Umbilical cord (tissue), 2 donors: ENCODE measurements around the gene MTMR12. TPM values are rescaled to one million over a fixed set of nuclear protein-coding genes. Genes with fewer than 3 reads are reported as not detected.

Experiments used
- DNase-seq: peaks from one replicate; pipeline ENCODE4 v3.0.0-alpha.2; 2015; ENCODE audit warnings: low spot score
- total RNA-seq: library from RNA; depleted of rRNA; stranded (reverse); fragments of >200 nt; gene quantifications from one replicate; pipeline ENCODE4 v1.2.3, GENCODE V29; 2014; ENCODE audit warnings: low replicate concordance; ENCODE audit not compliant: insufficient read depth

Gene MTMR12
- total RNA-seq, 1 donor from 2014 or later: 33.9 TPM

DNA sequence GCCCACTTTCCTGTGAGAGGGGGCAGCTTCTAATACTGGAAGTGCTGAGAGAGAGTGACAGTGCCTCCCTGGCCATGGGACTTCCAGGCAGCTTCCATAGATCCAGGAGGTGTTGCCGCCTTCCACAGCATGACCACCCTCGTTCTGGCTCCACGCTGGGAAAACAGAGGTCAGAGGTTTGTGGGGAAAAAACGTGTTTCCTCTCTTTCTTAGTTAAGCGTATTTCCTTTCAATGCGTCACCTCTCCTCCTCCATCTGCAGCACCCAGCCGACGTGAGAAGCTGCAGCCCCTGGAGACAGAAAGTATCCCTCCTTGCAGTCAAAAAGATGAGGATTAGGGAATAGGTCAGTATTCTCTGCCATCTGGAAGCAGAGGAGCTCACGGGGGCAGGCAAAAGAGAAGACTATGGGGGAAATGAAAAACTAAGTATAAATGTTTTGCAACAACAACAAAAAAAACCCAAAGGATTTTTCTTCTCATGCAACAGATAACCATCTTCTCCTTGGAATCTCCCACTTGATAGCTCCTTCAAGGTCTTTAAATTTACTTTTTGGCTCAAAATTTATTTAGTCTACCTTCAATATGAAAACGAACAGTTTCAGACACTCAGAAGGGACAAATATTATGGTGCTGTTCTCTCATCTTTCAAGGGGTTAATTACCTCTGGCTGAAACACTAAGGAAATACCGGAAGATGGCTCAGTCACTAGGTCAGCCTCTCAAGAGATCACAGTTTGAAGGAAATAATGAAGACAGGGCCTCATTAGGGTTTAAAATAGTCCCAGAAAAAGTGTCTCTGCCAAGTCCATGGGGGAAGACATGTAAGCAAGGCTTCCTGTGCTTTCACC, 38.0 kb downstream of the MTMR12 start:
- DNase-seq: peak; percentile 50

DNA sequence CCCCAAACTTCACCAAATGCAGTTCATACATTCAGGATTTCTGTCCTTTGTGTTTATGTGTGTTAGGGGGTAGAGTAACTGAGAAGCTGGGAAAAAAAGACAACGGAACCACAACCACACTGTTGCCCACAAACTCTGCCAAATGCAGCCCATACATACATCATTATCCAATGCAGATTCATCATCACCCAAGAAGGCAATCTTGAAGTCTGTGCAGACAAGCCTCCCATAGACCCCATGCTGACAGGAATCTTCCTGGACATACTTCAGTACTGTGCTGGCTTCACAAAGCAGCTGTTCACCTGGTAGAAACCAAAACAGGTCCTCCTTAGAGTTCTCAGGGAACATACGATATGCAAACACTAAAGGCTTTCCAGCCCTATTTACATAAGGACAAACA, 38.9 kb downstream of the MTMR12 start:
- DNase-seq: no peak

DNA sequence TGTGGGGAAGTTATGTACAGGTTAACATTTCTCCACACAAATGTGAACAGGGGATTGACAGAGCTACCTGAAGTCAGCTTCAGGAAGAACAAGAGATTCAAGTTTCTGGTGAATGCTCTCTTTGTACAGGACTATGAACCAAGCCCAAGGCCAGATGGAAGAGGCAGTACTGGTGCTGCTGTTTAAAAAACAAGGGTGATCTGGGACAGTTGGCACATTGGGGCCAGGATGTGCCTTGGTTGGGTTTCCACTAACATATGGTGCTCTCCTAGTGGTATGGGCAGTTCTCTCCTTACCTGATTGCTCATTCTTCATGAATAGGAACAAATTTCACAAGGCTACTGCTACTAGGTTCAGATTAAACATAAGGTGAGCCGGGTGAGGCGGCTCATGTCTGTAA, 40.0 kb downstream of the MTMR12 start:
- no peak for DNase-seq

DNA sequence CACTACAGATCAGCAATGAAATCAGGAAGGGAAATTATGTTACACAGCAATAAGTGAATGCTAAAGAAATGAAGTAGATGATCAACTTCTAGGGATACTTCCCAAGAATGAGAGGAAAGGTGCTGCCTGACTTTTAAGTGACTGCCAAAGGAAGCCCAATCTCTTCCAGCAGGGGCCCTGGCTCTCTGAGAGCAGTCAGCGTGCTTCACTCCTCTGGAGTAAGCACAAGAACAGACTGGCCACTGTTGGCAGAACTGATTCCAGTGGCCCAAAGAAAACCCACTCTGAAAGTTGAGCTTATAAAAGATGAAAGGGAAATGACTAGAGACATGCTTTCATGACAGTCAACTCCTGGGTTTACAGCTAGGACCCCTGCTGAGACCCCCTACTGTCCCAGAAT, 41.8 kb downstream of the MTMR12 start:
- DNase-seq: no peak

DNA sequence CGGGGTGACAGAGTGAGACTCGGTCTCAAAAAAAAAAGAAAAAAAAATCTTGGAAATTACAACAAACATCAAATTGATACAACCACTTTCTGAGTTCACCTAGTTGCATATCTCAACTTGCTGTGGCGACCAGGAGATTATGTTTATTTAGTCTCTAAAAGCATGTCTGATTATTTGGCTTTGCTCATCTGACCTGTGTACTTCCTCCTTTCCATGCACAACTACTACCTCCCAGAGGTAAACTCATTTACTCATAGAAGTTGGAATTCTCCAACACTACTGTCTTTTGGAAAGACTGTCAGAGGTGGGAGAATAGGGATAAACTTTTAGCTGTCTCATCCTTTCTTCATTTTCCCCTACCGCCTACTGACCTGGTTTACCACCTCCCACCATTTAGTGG, 42.6 kb downstream of the MTMR12 start:
- DNase-seq: no peak

DNA sequence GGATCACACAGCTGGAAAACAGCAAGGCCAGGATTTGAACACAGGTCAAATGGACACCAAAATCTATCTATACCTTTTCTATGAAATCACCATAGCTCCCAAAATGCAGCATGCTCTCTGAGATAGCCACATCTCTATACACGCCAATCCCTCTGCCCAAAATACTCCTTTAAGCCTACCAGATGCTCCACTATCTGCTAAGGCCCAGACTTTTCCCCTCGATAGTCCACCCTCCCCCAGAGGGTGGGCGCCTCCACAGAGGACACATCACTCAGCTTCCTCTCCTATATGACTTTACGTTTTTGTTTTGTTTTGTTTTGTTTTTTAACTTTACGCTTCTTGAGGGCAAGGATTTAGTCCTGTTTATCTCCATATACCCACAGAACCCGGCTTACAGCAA, 46.8 kb downstream of the MTMR12 start:
- DNase-seq: no peak

DNA sequence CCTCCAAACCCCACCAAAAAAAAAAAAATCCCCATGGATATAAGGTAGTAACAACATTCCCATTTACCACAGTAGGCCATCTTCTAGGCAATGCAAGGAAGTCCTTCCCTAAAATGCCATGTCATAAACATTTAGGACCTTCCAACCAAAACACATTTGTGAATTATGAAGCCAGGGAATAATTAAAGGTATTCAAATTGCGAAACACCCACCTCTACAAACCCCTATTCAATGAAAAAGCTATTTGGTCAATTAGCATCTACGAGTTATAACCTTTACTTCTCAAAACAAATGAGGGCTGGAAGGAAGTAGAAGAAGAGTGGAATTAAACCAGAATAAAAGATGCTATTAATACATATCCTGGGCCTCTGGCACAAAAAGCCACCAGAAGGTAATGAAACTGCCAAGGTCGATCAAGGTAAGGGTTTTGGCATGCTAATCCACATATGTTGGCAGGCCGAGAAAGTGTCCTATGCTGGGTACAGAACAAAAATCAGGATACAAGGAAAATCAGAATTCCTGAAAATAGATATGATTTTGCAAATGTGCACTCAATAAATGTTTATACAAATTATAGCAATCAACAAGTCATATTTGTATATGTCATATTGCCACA, 47.7 kb downstream of the MTMR12 start:
- no peak for DNase-seq

DNA sequence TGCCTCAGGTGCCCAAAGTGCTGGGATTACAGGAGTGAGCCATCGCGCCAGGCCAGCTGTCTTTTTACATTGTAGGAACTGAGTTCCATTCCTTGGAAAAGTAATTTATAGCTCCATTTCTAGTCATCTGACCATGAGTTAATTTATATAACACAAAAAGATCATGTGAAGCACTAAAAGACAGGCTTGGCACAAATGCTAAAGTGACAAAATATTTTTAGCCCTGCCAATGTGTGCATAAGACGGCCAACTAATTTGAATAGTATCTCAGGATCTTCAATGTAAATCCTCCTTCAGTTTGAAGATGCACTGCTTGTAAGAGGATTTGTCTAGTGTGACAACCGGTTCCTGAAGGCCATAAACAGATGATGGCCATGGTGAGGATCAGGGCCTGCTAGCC, 49.1 kb downstream of the MTMR12 start:
- DNase-seq: no peak

DNA sequence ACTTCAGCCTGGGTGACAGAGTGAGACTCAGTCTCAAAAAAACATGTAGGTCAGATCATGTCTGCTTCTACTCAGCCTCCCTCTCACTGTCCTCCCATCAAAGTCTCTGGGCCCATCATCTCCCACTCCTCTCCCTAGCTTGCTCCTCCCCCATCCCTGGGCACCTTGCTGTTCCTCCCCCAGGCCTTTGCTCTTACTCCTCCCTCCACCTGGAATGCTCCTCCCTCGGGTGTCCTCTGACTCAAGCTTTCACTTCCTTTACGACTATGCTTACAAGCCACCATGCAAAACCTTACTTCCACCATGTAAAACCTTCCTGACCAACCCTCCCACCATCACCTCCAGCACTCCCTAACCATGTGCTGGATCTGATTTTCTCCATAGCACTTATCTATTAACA, 51.5 kb downstream of the MTMR12 start:
- DNase-seq: no peak

DNA sequence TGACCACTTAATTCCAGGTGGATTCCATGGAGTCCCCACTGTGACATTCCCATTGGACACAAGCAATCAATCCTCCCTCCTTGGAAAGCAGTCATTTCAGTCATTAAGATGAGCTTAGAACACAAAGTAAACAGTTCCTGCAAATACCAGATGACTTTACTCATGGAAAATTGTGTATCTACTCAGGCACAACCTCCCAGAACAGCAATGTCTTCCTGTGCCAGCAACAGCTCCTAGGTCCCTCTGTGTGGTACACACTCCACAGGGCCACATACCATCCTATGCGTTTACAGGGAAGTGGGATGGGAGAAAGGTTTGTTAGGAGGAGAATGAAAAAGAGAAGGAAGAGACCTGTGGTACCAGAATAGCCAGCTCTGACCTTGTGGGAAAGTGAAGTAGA, 53.7 kb downstream of the MTMR12 start:
- DNase-seq: no peak

DNA sequence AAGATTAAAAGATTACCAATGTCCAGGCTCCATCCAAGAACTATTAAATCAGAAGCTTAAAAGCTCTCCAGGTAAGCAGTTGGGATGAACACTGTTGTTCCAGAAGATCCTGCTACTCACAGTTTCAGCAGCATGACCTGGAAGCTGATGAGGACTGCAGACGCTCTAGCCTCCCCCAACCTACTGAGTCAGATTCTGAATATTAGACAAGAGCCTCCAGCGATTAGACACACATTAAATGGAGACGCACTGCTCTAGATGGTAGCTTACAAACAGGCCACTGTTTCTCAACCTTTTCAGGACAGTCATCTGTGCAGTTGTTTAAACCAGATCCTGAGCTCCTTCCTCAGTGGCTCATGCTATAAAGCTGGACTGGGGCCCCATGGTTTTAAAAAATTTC, 54.3 kb downstream of the MTMR12 start:
- peak; percentile 54 for DNase-seq

DNA sequence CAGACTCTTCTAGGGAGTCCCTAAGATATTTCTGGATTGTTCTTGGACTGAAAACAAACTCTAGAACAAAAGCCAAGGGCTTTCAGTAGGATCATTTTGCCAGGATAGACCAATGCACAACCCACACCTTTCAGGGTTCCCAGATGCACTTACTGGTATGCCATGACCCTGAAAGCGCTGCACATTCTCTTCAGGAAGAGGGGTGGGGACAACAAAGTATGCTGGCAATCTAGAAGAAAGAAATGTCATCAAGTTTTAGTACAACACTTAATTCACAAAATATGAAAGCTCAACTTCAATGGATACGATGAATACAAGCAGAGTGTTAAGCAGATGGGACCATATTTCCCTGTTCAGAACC, 57.2 kb downstream of the MTMR12 start:
- no peak for DNase-seq

DNA sequence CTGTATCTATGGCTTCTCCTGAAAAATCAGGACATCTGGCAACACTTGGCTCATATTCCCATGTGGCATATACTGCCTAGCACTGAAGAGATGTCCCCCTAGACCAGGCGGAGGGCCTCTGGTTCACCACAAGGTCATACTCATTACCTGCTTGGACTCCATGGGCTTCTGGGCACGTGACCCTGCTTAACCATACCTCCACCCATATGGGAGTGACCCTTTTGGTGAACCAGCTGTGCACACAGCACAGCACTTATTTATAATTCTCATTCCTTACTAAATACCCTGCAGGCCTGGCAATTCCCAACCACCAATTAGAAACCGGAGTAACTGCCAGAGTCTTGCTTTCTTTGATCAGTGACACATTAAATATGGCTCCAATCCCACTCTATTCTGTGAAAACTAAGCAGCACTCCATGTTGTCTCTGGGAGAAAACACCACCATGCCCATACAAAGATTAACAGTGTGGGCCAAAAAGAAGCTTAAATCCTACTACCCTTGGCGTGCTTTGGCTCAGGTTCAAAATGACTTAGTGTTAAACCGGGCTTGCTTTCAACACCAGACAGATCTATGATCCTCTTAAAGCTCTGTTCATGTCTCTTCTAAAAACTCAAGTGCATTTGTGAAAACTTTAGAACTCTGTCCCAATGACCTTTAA, 57.7 kb downstream of the MTMR12 start:
- peak; percentile 94 for DNase-seq

DNA sequence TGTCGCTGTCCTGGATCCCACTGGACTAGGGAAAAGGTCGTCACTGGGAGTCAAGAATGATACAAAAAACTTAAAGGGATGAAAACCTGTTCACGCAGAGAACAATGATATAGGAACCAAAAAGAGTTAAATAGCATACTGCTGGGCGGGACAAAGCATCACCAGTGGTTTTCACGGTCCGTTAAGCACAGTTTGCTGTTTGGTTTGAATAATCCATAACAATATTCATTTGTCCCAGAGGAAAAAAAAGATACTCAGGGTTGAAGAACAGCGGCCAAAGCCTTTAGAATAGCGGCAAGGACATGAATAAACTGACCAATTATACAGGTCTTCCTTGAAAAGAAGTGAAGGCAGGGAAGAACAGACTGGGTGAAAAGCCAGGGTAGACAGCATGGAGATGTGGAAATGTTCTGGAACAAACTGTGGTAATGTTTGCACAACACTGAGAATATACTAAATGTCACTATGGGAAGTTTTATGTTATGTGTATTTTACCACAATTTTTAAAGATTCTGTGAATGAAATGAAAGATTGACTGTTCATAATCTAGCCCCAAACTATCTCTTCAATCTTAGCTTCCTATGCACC, 60.8 kb downstream of the MTMR12 start:
- DNase-seq: no peak

DNA sequence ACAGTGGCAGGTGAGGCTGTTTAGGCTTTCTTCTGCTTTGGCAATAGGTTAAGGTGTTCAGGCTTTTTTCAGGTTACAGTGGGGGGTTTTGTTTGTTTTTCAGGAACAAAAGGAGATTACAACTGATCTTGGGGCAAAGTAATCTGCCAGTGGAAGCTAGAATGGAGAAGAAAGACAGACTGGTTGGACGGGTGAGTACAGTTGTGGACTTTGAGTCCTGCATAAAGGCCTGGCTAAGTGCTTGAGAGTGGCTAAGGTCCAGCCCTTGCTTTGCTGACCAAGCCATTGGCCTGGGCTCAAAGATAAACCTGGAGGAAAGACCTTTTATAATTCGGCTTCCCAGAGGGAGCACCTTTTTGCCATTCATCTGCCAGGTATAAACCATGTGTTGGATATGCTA, 63.1 kb downstream of the MTMR12 start:
- DNase-seq: no peak

DNA sequence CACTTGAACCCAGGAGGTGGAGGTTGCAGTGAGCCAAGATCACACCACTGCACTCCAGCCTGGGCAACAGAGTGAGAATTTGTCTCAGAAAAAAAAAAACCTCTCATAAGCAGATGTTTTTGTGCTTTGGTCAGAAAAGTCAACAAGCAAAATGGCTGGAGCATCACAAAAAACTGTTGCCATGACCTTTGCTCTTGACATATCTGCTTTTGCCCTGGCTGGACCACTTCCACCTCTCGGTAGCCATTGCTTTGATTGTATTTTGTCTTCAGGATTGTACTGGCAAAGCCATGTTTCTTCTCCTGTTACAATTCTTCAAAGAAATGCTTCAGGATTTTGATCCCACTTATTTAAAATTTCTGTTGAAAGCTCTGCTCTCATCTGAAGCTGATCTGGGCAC, 67.0 kb downstream of the MTMR12 start:
- DNase-seq: no peak

DNA sequence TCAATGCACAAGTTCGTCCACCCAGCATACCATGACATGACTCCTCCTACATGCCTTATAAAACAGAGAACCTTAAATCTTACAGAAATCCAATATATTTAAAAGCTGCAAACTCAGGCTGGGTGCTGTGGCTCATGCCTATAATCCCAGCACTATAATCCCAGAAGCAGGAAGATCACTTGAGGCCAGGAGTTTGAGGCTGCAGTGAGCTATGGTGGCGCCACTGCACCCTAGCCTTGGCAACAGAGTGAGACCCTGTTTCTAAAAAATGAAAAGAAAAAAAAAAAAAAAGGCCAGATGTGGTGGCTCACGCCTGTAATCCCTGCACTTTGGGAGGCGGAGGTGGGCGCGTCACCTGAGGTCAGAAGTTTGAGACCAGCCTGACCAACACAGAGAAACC, 68.7 kb downstream of the MTMR12 start:
- DNase-seq: no peak

DNA sequence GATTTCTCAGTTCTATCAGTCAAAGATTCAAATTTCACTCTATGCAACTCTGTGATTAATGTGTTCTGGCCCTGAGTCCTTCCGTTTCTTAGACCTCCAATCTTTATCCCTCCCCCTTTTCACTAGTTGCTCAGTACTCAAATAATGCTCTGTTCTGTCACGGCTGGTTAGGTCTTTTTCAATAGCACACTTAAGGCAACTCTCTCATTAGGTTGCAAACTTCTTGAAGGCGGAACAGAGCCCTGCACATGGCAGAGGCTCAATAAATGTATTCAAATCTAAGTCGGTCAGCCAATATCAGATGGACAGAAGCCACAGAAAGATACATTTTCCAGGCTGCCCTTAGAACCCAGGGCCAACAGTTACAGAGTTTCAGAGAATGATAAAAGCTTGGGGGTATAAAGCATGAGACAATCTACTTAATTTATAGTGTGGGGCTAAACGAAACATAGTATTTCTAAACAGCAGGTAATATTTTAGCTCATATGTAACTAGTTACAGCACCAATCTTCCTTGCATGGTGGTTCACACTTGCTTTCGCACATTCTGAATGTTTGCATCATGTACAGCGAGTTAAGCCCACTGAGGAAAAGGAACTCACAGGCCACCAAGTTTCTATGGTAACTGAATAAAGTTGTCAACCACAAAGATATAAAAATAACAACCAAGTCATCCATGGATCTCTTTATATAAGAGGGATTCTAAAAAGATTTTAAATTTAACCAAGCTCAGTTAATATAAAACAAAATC, 71.5 kb downstream of the MTMR12 start:
- peak; percentile 22 for DNase-seq

DNA sequence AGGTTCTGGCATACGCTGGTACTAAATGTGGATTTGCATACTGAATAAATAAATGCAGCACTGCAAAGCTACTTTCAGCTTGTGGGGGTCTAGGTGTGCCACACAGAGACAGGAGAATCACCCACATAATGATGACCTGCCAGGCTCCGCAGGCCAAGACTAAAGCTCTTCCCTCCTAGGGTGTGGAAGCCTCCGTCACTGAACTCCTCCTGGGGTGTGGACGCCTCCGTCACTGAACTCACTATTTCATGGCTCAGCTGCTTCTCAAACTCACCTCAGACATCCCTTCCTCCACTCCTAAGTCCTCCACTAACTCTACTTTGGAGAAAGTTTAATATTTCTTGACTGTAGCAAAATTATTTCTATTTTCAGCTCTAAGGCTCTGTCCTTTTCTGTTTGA, 73.4 kb downstream of the MTMR12 start:
- no peak for DNase-seq

DNA sequence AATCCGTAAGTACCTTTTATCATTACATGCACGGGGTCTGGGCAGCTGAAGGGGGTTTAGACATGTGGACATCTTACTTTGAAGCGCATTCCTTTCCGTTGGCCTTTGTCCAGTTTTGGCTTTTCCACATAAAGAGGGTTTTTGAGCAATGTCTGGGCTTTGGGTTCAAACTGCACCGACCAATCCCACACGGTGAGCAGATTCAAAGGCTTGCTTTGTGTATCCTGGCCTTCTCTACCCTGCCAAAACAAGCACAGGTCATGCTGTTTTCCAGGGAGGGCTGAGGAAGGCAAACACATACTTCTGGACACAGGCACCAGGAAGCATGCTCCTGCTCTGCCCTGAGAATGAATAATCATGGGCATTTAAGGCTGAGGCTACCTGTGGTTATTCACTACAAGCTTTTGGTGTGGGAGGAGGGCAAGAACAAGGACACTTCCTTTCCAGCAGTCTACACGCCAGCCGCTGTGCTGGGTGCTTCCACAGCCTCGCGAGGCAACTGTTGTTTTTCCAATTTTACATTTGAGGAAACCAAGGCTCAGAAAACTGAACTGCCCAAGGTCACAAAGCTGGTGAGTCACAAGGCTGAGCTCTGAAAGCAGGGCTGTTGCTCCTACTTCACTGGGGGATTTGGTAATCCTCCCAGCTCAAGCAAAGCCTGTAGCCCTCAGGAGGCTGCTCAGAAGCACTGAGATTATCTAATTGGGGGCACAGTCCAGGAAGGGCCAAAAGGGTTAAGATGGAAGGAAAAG, 78.9 kb downstream of the MTMR12 start:
- peak; percentile 87 for DNase-seq

DNA sequence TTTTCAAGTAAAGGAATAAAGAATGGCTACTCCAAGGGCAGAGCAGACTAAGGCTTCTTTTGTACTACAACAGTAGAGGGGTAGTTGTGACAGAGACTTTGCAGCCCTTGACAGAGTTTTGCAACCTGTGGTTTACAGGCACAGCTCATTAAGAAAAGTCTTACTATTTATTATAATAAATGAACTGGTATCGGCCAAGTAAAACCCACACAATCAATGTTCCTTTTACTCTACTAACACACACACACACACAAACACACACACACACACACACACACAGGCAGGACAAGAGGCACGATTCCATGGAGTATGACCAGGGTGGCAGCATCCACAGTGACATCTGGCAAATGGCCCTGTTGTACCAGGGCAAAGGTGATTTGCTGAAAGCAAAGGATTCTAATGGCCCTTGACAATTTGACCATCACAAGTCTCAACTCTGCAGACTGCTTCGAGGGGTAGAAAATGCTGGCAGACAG, 79.5 kb downstream of the MTMR12 start:
- DNase-seq: no peak
